ENCODE results near the gene CCDC60.

Gene CCDC60

GRCh38 chr12:119334430-119335170 lies at the start of gene CCDC60:
TSS of gene CCDC60 (plus strand) at chr12:119334729. CDS start at chr12:119335177, 448 bp downstream.
- TF ChIP-seq CTCF (IDR thresholded peaks at IDR 0.05): no peak
- Histone ChIP-seq H3K36me3 (no peaks in the 10 kb centered on the region), H3K4me3 (ENCODE audit: low read depth in 1 of 2, low read length in 1 of 2) (no peak within 1 kb of the TSS), H3K9me3 (no peaks in the 10 kb centered on the region), H3K27me3 (peaks cover 25% of the 10 kb centered on the region), H3K27ac (no peak within 1 kb of the TSS), H3K4me1 (ENCODE audit: control insufficient read depth in 1 of 2, insufficient read depth in 1 of 2, low read depth in 1 of 2, low read length in 1 of 2) (no peaks in the 10 kb centered on the region)

- Histone ChIP-seq H3K4me1 (ENCODE audit: control insufficient read depth in 1 of 2, insufficient read depth in 1 of 2, low read depth in 1 of 2, low read length in 1 of 2) (no peaks in the 10 kb centered on the region), H3K27ac (no peak overlapping the region), H3K27me3 (no peaks in the 10 kb centered on the region), H3K4me3 (ENCODE audit: low read depth in 1 of 2, low read length in 1 of 2) (no peak overlapping the region), H3K9me3 (no peaks in the 10 kb centered on the region), H3K36me3 (no peaks in the 10 kb centered on the region)
- no peak for TF ChIP-seq CTCF (IDR thresholded peaks at IDR 0.05)
Observed at GRCh38 chr12:119288576-119288975, 46.0 kb upstream of the CCDC60 start.

- Histone ChIP-seq H3K4me3 (ENCODE audit: low read depth in 1 of 2, low read length in 1 of 2) (no peak overlapping the region), H3K27me3 (no peaks in the 10 kb centered on the region), H3K9me3 (no peaks in the 10 kb centered on the region), H3K36me3 (no peaks in the 10 kb centered on the region), H3K27ac (no peak overlapping the region), H3K4me1 (ENCODE audit: control insufficient read depth in 1 of 2, insufficient read depth in 1 of 2, low read depth in 1 of 2, low read length in 1 of 2) (no peaks in the 10 kb centered on the region)
- TF ChIP-seq CTCF (IDR thresholded peaks at IDR 0.05): no peak
Observed at GRCh38 chr12:119292893-119293630, 41.5 kb upstream of the CCDC60 start.

GRCh38 chr12:119294211-119294610 lies 40.3 kb upstream of the CCDC60 start:
- no peaks in the 10 kb centered on the region for H3K9me3 ChIP-seq

GRCh38 chr12:119296535-119296934 lies 38.0 kb upstream of the CCDC60 start:
- H3K9me3 ChIP-seq: no peaks in the 10 kb centered on the region
- no peak overlapping the region for H3K4me3 ChIP-seq (ENCODE audit: low read depth in 1 of 2, low read length in 1 of 2)
- no peaks in the 10 kb centered on the region for H3K27me3 ChIP-seq
- H3K4me1 ChIP-seq (ENCODE audit: control insufficient read depth in 1 of 2, insufficient read depth in 1 of 2, low read depth in 1 of 2, low read length in 1 of 2): no peaks in the 10 kb centered on the region
- H3K27ac ChIP-seq: no peak overlapping the region
- no peak for TF ChIP-seq CTCF (IDR thresholded peaks at IDR 0.05)
- no peaks in the 10 kb centered on the region for H3K36me3 ChIP-seq

More at GRCh38 chr12:119294211-119294610, 40.3 kb upstream of the CCDC60 start:
- Histone ChIP-seq H3K27ac (no peak overlapping the region), H3K36me3 (no peaks in the 10 kb centered on the region), H3K27me3 (no peaks in the 10 kb centered on the region), H3K4me1 (ENCODE audit: control insufficient read depth in 1 of 2, insufficient read depth in 1 of 2, low read depth in 1 of 2, low read length in 1 of 2) (no peaks in the 10 kb centered on the region), H3K4me3 (ENCODE audit: low read depth in 1 of 2, low read length in 1 of 2) (no peak overlapping the region)
- no peak for TF ChIP-seq CTCF (IDR thresholded peaks at IDR 0.05)
